ENCODE measurements around the gene MLLT6.

DNA sequence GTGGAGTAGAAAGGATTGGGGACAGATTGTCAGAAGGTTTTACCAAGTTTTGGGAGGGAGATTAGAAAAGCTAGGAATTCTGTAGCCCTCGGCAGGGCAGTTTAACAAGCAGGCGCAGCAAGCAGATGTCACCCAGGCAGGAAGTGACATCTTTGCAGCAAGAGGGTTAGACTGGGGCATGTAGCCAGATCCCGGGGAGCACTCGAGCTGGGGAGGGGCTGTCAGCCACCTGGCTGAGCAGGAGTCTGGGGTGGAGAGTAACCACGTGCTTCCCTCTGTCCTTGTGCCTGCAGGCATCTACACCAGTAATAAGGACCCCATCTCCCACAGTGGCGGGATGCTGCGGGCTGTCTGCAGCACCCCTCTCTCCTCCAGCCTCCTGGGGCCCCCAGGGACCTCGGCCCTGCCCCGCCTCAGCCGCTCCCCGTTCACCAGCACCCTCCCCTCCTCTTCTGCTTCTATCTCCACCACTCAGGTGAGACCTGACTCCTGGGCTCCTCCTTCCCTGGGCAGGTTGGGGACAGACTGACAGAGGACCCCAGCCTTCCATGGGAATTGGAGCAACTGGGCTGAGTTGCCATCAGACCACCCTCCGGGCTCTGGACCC, 12.2 kb downstream of the MLLT6 start:
- TF ChIP-seq, protein P1, sequence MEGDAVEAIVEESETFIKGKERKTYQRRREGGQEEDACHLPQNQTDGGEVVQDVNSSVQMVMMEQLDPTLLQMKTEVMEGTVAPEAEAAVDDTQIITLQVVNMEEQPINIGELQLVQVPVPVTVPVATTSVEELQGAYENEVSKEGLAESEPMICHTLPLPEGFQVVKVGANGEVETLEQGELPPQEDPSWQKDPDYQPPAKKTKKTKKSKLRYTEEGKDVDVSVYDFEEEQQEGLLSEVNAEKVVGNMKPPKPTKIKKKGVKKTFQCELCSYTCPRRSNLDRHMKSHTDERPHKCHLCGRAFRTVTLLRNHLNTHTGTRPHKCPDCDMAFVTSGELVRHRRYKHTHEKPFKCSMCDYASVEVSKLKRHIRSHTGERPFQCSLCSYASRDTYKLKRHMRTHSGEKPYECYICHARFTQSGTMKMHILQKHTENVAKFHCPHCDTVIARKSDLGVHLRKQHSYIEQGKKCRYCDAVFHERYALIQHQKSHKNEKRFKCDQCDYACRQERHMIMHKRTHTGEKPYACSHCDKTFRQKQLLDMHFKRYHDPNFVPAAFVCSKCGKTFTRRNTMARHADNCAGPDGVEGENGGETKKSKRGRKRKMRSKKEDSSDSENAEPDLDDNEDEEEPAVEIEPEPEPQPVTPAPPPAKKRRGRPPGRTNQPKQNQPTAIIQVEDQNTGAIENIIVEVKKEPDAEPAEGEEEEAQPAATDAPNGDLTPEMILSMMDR (IDR thresholded peaks at IDR 0.05) = no peak
- no peak for TF ChIP-seq POLR2A (IDR thresholded peaks at IDR 0.05)

Data from heart left ventricle (tissue), 13 donors.